Vagina (tissue), 2 donors: ENCODE data around the gene BAZ1B. TPM values are rescaled to one million over a fixed set of nuclear protein-coding genes. Genes with fewer than 3 reads are reported as not detected.
"Not testable (repeated sequence)": the region's sequence is repeated elsewhere in the genome, so short reads cannot be mapped to it uniquely, and the experiment has no call there.

Source experiments
- DNase-seq, 2 donors: peaks; one replicate each; pipeline ENCODE4 v3.0.0-alpha.2; 2017; ENCODE audit errors: extremely low spot score in 2 of 2
- H3K27ac ChIP-seq: fragments of 200-600 bp; sonication (generic); one replicate; pipeline ENCODE4 v1.5.1; 2019
- H3K27me3 ChIP-seq: fragments of 200-600 bp; sonication (generic); one replicate; pipeline ENCODE4 v1.5.1; 2019
- H3K36me3 ChIP-seq, 2 donors: fragments of 200-600 bp; sonication (generic); one replicate each; pipeline ENCODE4 v1.5.1; 2017 to 2019
- H3K4me1 ChIP-seq: fragments of 200-600 bp; sonication (generic); one replicate; pipeline ENCODE4 v1.5.1; 2019
- H3K4me3 ChIP-seq, 2 donors: fragments of 200-600 bp; sonication (generic); 1 replicate in 1 of 2; 2 replicates in 1 of 2; pipeline ENCODE4 v1.5.1; 2016 to 2019
- H3K9me3 ChIP-seq: fragments of 200-600 bp; sonication (generic); one replicate; pipeline ENCODE4 v1.5.1; 2019
- POLR2A ChIP-seq, 2 donors: fragments of 450-650 bp; IDR thresholded peaks; one replicate each; pipeline ENCODE4 v1.6.1; 2017; ENCODE audit warnings: antibody characterized with exemption in 2 of 2, mild to moderate bottlenecking in 2 of 2, moderate library complexity in 2 of 2
- POLR2AphosphoS5 ChIP-seq, 2 donors: sonication (generic); formaldehyde crosslinking; IDR thresholded peaks; one replicate each; pipeline ENCODE4 v1.9.0; 2017; ENCODE audit warnings: antibody characterized with exemption in 2 of 2, mild to moderate bottlenecking in 2 of 2, low read depth in 1 of 2; ENCODE audit not compliant: insufficient read depth in 1 of 2
- intact Hi-C: fragments of 100-400 bp; cut with DNase I; formaldehyde crosslinking; loops from one replicate; pipeline ENCODE4 v1.15.1; 2023
- total RNA-seq: library from RNA; depleted of rRNA; stranded (reverse); fragments of >200 nt; gene quantifications from one replicate; pipeline ENCODE4 v1.2.3, GENCODE V29; 2016
- TF ChIP-seq, protein P1 (sequence below), 3 experiments: fragments of 450-650 bp in 2 of 3; fragments of 200-600 bp in 1 of 3; sonication (generic) in 1 of 3; IDR thresholded peaks; one replicate each; pipeline ENCODE4 v1.5.1; 2017 to 2019; ENCODE audit warnings: antibody characterized with exemption in 3 of 3, mild to moderate bottlenecking in 2 of 3, moderate library complexity in 2 of 3

BAZ1B gene
- total RNA-seq, 1 donor from 2014 or later, result 45.4 TPM

DNA sequence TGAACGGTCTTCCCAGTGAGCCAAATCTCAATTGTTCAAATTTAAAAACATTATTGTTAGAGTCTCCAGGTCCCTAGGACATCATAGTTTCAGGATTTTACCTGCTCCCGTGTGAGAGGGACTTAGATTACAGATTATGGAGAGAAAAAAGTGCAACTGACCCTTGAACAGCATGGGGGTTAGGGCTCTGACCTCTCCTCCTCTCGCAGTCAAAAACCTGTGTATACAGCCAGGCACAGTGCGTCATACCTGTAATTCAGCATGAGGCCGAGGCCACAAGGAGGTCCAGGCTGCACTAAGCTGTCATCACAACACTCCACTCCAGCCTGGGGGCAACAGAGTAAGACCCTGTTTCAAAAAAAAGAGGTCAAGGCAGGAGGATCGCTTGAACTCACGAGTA is 25.5 kb downstream of the BAZ1B start:
- intact Hi-C loops, result no loop called here
- no peak for DNase-seq
- Histone ChIP-seq H3K36me3 (peaks cover 9 to 89% of the 10 kb centered on the region in 2 donors), H3K27ac (no peak overlapping the region), H3K4me3 (no peak overlapping the region), H3K9me3 (no peaks in the 10 kb centered on the region), H3K27me3 (no peaks in the 10 kb centered on the region), H3K4me1 (no peaks in the 10 kb centered on the region)
- TF ChIP-seq, protein P1, sequence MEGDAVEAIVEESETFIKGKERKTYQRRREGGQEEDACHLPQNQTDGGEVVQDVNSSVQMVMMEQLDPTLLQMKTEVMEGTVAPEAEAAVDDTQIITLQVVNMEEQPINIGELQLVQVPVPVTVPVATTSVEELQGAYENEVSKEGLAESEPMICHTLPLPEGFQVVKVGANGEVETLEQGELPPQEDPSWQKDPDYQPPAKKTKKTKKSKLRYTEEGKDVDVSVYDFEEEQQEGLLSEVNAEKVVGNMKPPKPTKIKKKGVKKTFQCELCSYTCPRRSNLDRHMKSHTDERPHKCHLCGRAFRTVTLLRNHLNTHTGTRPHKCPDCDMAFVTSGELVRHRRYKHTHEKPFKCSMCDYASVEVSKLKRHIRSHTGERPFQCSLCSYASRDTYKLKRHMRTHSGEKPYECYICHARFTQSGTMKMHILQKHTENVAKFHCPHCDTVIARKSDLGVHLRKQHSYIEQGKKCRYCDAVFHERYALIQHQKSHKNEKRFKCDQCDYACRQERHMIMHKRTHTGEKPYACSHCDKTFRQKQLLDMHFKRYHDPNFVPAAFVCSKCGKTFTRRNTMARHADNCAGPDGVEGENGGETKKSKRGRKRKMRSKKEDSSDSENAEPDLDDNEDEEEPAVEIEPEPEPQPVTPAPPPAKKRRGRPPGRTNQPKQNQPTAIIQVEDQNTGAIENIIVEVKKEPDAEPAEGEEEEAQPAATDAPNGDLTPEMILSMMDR (IDR thresholded peaks at IDR 0.05), result no peak
- TF ChIP-seq POLR2AphosphoS5 (IDR thresholded peaks at IDR 0.05; ENCODE audit: insufficient read depth in 1 of 2, low read depth in 1 of 2) (no peak), POLR2A (IDR thresholded peaks at IDR 0.05) (no peak)

DNA sequence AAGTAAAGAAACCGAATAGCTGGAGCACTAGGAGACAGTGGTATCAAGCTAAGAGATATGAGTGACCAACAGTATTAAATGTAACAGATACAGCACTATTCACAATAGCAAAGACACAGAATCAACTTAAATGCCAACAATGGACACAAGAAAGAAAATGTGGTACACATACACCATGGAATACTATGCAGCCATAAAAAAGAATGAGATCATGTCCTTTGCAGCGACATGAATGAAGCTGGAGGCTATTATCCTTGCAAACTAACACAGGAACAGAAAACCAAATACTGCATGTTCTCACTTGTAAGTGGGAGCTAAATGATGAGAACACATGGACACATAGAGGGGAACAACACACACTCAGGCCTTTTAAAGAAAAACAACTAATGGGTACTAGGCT is 26.6 kb downstream of the BAZ1B start:
- intact Hi-C loops, H3K4me3 ChIP-seq, H3K9me3 ChIP-seq, H3K27me3 ChIP-seq, DNase-seq, H3K4me1 ChIP-seq, H3K27ac ChIP-seq: not testable (repeated sequence)
- peaks cover 9 to 89% of the 10 kb centered on the region in 2 donors for H3K36me3 ChIP-seq

DNA sequence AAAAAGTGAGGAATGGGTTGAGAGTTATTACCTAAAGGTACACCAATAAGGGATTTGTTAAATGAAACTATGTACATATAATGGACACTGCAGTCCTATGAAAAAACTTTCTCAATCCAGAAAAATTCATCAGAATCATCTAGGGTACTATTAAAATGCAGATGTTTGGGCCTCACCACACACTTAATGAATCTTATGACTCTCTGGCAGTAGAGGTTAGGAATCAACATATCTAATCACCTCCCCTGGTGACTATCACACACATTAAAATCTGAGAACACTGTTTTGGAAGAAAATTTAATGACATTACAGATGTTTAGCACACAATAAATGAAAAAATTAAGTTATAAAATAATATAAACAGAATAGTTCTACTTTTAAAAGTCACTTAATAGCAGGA is 32.1 kb downstream of the BAZ1B start:
- Histone ChIP-seq H3K27me3 (no peaks in the 10 kb centered on the region), H3K4me1 (no peaks in the 10 kb centered on the region), H3K27ac (no peak overlapping the region), H3K9me3 (no peaks in the 10 kb centered on the region), H3K4me3 (no peak overlapping the region), H3K36me3 (peaks cover 2 to 80% of the 10 kb centered on the region in 2 donors)
- TF ChIP-seq POLR2A (IDR thresholded peaks at IDR 0.05) (no peak), POLR2AphosphoS5 (IDR thresholded peaks at IDR 0.05; ENCODE audit: insufficient read depth in 1 of 2, low read depth in 1 of 2) (no peak)
- TF ChIP-seq, protein P1 (IDR thresholded peaks at IDR 0.05), result no peak
- no peak for DNase-seq
- intact Hi-C loops, result no loop called here

DNA sequence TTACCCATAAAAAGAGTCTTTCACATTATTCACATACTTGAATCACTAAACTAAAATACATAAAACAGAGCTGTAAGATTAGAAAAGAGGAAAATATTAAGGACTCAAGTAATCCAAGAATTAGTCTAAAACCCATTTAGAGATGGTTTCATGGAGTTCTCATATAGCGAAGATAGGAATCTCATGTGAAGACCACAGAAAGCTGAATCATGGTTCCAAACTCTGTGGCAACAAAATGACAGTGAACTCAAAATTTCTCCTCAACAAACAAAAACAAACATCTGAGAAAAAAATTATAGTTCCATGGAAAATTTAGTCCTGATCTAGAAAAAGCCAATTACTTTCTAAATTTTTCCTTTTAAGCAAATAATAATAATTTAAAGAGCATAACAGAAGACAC is 34.6 kb downstream of the BAZ1B start:
- intact Hi-C loops, result no loop called here
- DNase-seq, result no peak
- Histone ChIP-seq H3K27ac (no peak overlapping the region), H3K4me1 (peaks cover 11% of the 10 kb centered on the region), H3K4me3 (no peak overlapping the region), H3K36me3 (peaks cover 0 to 62% of the 10 kb centered on the region in 2 donors), H3K9me3 (no peaks in the 10 kb centered on the region), H3K27me3 (no peaks in the 10 kb centered on the region)
- TF ChIP-seq, protein P1 (IDR thresholded peaks at IDR 0.05), result no peak
- no peak for TF ChIP-seq POLR2A (IDR thresholded peaks at IDR 0.05)
- TF ChIP-seq POLR2AphosphoS5 (IDR thresholded peaks at IDR 0.05; ENCODE audit: insufficient read depth in 1 of 2, low read depth in 1 of 2), result no peak

DNA sequence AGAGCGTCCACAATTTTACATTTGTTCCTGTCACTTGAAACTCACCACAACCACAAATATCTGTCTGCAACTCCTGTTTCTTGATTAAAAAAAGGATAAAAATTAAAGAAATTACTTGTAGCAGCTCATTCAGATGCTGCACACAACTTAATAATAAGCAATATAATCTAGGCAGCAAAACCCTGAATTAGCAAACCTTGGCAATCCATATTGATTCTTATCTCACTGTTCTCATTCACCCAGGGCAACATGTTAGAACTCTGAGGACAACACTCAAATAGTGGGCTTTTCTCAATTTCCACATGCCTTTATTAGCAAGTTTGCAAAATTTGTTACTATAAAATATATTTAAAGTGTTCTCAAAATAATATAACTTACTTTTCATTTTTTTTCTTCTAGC is 38.9 kb downstream of the BAZ1B start:
- no peaks in the 10 kb centered on the region for H3K9me3 ChIP-seq
- H3K36me3 ChIP-seq, result peaks cover 0 to 41% of the 10 kb centered on the region in 2 donors
- no peaks in the 10 kb centered on the region for H3K27me3 ChIP-seq
- H3K27ac ChIP-seq, result no peak overlapping the region
- H3K4me3 ChIP-seq, result no peak overlapping the region
- TF ChIP-seq POLR2A (IDR thresholded peaks at IDR 0.05), result no peak
- no peak for TF ChIP-seq POLR2AphosphoS5 (IDR thresholded peaks at IDR 0.05; ENCODE audit: insufficient read depth in 1 of 2, low read depth in 1 of 2)
- TF ChIP-seq, protein P1 (IDR thresholded peaks at IDR 0.05), result no peak
- DNase-seq, result no peak
- H3K4me1 ChIP-seq, result peaks cover 11% of the 10 kb centered on the region
- intact Hi-C loops, result no loop called here

DNA sequence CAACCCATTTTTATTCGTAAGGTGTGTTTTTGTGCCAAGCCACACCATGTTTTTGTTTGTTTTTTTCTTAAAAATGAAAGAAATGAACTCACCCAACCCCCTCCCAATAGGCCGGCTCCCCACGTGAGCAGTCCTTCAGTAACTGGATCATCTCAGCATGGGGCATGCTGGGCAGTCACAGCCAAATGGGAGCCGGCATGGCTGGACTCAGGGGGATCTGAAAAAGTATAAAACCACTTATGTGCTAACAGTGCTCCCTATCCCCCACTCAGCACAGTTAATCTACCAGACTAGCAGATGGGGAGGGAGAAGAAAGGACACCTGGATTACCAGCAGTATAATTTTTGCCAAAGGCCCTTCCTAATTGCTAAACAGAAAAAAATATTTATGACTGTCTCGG is 39.3 kb downstream of the BAZ1B start:
- intact Hi-C loops, result no loop called here

DNA sequence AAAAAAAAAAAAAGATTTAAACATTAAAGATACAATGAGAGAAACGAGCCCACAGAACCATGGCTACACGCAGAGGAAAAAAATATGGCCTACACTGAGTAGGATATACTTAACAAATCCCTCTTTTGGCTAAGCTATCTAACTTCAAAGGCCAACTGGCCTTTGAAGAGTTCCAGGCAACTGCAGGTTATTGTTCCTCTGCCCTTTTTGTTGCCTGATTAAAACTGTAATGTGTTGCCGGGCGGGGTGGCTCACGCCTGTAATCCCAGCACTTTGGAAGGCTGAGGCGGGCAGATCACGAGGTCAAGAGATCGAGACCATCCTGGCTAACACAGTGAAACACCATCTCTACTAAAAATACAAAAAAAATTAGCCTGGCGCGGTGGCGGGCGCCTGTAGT is 40.6 kb downstream of the BAZ1B start:
- peaks cover 11% of the 10 kb centered on the region for H3K4me1 ChIP-seq
- DNase-seq, H3K9me3 ChIP-seq, H3K27me3 ChIP-seq, H3K4me3 ChIP-seq, H3K27ac ChIP-seq, intact Hi-C loops: not testable (repeated sequence)
- peaks cover 0 to 45% of the 10 kb centered on the region in 2 donors for H3K36me3 ChIP-seq

More for the DNA sequence above, 39.3 kb downstream of the BAZ1B start:
- no peaks in the 10 kb centered on the region for H3K27me3 ChIP-seq
- H3K36me3 ChIP-seq, result peaks cover 0 to 42% of the 10 kb centered on the region in 2 donors
- TF ChIP-seq POLR2AphosphoS5 (IDR thresholded peaks at IDR 0.05; ENCODE audit: insufficient read depth in 1 of 2, low read depth in 1 of 2) (no peak), POLR2A (IDR thresholded peaks at IDR 0.05) (no peak)
- TF ChIP-seq, protein P1 (IDR thresholded peaks at IDR 0.05), result no peak
- peaks cover 11% of the 10 kb centered on the region for H3K4me1 ChIP-seq
- H3K4me3 ChIP-seq, result no peak overlapping the region
- no peak for DNase-seq
- H3K9me3 ChIP-seq, result no peaks in the 10 kb centered on the region
- H3K27ac ChIP-seq, result no peak overlapping the region
